Natural killer cell (primary cell): ENCODE results near the gene LHFPL3. TPM values are rescaled to one million over a fixed set of nuclear protein-coding genes. Genes with fewer than 3 reads are reported as not detected.

Source experiments
- ATAC-seq, 3 donors: fragments of 150-1000 bp in 2 of 3; fragments of 200-7000 bp in 1 of 3; cut with Tn5 transposase; 1 replicate in 1 of 3; 2 replicates in 2 of 3; pipeline ENCODE4 v1.10.0; 2021; ENCODE audit warnings: mild to moderate bottlenecking in 2 of 3, moderate library complexity in 2 of 3
- DNase-seq, 2 donors: peaks; one replicate each; pipeline versions ENCODE4 v3.0.0 to v3.0.0-alpha.2; 2013 to 2021; ENCODE audit warnings: mixed read lengths in 1 of 2
- H3K27ac ChIP-seq: one replicate; pipeline ENCODE4 v1.5.1; 2013; ENCODE audit warnings: mild to moderate bottlenecking, low read length
- H3K27me3 ChIP-seq: one replicate; pipeline ENCODE4 v1.6.1; 2013; ENCODE audit warnings: low read length; ENCODE audit not compliant: control insufficient read depth, insufficient read depth
- H3K36me3 ChIP-seq: one replicate; pipeline ENCODE4 v1.6.1; 2013; ENCODE audit warnings: low read length; ENCODE audit not compliant: control insufficient read depth, insufficient read depth
- H3K4me1 ChIP-seq: one replicate; pipeline ENCODE4 v1.6.1; 2013; ENCODE audit warnings: low read length; ENCODE audit not compliant: control insufficient read depth, insufficient read depth
- H3K4me3 ChIP-seq: one replicate; pipeline ENCODE4 v1.5.1; 2013; ENCODE audit warnings: low read length
- H3K9me3 ChIP-seq: one replicate; pipeline ENCODE4 v1.6.1; 2013; ENCODE audit warnings: low read length; ENCODE audit not compliant: control insufficient read depth, insufficient read depth
- H3K27ac Mint-ChIP-seq, 2 donors: one replicate each; pipeline ENCODE4 v1.8.0; 2022; ENCODE audit warnings: mild to moderate bottlenecking in 2 of 2, mixed read lengths in 2 of 2, moderate library complexity in 1 of 2
- H3K27me3 Mint-ChIP-seq, 2 donors: one replicate each; pipeline ENCODE4 v1.8.0; 2022; ENCODE audit warnings: low read depth in 2 of 2, mixed read lengths in 2 of 2
- H3K36me3 Mint-ChIP-seq: one replicate; pipeline ENCODE4 v1.8.0; 2022; ENCODE audit warnings: mixed read lengths
- H3K4me1 Mint-ChIP-seq, 2 donors: one replicate each; pipeline ENCODE4 v1.8.0; 2022; ENCODE audit warnings: mixed read lengths in 2 of 2
- H3K4me3 Mint-ChIP-seq: one replicate; pipeline ENCODE4 v1.8.0; 2022; ENCODE audit warnings: mild to moderate bottlenecking, moderate library complexity, mixed read lengths
- H3K9me3 Mint-ChIP-seq, 2 donors: one replicate each; pipeline ENCODE4 v1.8.0; 2022; ENCODE audit warnings: mixed read lengths in 2 of 2
- WGBS: methylation state at CpG from one replicate; pipeline ENCODE4 v1.1.7; 2013; ENCODE audit warnings: missing lambda C conversion rate; ENCODE audit not compliant: insufficient coverage; 5-methylcytosine and 5-hydroxymethylcytosine counted together
- intact Hi-C: fragments of 100-400 bp; cut with micrococcal nuclease; formaldehyde crosslinking; loops from one replicate; pipeline ENCODE4 v1.14.2; 2022
- total RNA-seq, 4 donors: library from RNA; stranded (reverse); fragments of 120-200 nt in 1 of 4; gene quantifications; one replicate each; pipeline versions ENCODE4 v1.2.3 to v1.2.4, GENCODE V29; 2013 to 2022
- TF ChIP-seq, protein P1 (sequence below): fragments of 200-600 bp; IDR thresholded peaks from one replicate; pipeline ENCODE4 v1.8.0; 2022; ENCODE audit warnings: antibody characterized with exemption

LHFPL3 gene
- total RNA-seq, 3 donors from 2014 or later (not counting 1 experiment from before 2014, with no cell fraction given) = not detected

DNA sequence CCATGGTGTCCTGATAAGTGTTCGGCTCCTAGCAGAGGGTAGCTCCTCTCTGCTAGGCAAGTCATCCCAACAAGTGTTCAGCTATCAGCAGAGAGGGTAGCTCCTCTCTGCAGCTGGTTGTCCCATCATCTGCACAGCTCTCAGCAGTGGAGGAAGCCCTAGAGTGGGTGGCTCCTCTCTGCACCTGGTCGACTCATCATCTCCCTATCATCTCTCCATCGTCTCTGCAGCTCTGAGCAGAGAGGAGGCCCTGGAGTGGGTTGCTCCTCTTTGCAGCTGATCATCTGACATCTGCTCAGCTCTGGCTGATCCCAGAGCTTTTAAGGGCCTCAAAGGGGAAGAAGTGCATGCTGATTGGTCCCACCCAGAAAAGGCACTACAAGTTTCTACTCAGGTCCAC is 485.7 kb downstream of the LHFPL3 start:
- Histone ChIP-seq H3K4me3 (no peak overlapping the region), H3K36me3 (no peaks in the 10 kb centered on the region), H3K27ac (no peak overlapping the region), H3K4me1 (no peaks in the 10 kb centered on the region), H3K9me3 (no peaks in the 10 kb centered on the region), H3K27me3 (no peaks in the 10 kb centered on the region)
- no peak overlapping the region for H3K27ac Mint-ChIP-seq
- H3K4me1 Mint-ChIP-seq = no peaks in the 10 kb centered on the region
- intact Hi-C loops = no loop called here
- peaks cover 7 to 29% of the 10 kb centered on the region in 2 donors for H3K27me3 Mint-ChIP-seq
- ATAC-seq (no peak), DNase-seq (no peak)
- H3K4me3 Mint-ChIP-seq = no peak overlapping the region
- H3K9me3 Mint-ChIP-seq = no peaks in the 10 kb centered on the region
- TF ChIP-seq, protein P1, sequence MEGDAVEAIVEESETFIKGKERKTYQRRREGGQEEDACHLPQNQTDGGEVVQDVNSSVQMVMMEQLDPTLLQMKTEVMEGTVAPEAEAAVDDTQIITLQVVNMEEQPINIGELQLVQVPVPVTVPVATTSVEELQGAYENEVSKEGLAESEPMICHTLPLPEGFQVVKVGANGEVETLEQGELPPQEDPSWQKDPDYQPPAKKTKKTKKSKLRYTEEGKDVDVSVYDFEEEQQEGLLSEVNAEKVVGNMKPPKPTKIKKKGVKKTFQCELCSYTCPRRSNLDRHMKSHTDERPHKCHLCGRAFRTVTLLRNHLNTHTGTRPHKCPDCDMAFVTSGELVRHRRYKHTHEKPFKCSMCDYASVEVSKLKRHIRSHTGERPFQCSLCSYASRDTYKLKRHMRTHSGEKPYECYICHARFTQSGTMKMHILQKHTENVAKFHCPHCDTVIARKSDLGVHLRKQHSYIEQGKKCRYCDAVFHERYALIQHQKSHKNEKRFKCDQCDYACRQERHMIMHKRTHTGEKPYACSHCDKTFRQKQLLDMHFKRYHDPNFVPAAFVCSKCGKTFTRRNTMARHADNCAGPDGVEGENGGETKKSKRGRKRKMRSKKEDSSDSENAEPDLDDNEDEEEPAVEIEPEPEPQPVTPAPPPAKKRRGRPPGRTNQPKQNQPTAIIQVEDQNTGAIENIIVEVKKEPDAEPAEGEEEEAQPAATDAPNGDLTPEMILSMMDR = no peak
- H3K36me3 Mint-ChIP-seq = no peaks in the 10 kb centered on the region
- WGBS = 82% methylated on average over 3 of the region's 3 CpGs

DNA sequence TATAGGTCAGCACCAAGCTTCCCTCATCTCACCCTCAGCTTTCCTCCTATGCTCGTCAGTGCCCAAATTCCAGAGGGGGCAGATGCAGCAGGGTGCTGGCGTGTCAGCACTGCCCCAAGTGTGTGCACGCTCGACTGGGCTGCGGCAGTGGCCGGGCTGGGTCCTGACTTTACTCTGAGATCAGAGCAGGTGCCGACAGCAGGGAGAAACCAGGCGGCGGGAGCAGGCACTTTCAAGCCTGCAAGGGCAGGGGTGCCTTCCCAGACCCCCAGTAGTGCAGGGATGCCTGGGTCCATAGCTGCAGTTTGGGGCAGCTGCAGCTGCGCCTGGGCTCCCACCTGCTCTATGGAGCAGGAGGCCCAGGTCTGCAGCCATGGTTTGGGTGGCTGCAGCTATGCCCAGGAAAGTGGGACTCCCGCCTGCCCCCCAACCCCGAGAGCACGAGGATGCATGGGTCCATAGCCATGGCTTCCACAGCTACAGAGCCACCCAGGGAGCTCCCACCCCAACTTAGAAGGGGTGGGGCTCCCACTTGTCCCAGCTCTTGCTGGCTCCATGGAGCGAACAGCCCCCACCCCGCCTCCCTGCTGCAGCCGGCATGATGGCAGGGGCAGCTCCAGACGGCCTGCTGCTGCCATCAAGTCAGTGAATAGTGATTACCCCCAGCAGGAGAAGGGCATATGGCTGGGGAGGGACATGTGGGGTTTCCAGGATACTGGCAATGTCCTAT is 486.4 kb downstream of the LHFPL3 start:
- no peaks in the 10 kb centered on the region for H3K9me3 Mint-ChIP-seq
- H3K36me3 Mint-ChIP-seq = no peaks in the 10 kb centered on the region
- DNase-seq (no peak), ATAC-seq (no peak)
- H3K4me1 ChIP-seq = no peaks in the 10 kb centered on the region
- no peak overlapping the region for H3K4me3 Mint-ChIP-seq
- WGBS = 86% methylated on average over 17 of the region's 17 CpGs
- no peaks in the 10 kb centered on the region for H3K4me1 Mint-ChIP-seq
- H3K27ac ChIP-seq = no peak overlapping the region
- no peaks in the 10 kb centered on the region for H3K27me3 ChIP-seq
- TF ChIP-seq, protein P1 = no peak
- no peaks in the 10 kb centered on the region for H3K36me3 ChIP-seq
- no peaks in the 10 kb centered on the region for H3K9me3 ChIP-seq
- intact Hi-C loops = no loop called here
- no peak overlapping the region for H3K4me3 ChIP-seq
- no peak overlapping the region for H3K27ac Mint-ChIP-seq
- peaks cover 7 to 26% of the 10 kb centered on the region in 2 donors for H3K27me3 Mint-ChIP-seq

DNA sequence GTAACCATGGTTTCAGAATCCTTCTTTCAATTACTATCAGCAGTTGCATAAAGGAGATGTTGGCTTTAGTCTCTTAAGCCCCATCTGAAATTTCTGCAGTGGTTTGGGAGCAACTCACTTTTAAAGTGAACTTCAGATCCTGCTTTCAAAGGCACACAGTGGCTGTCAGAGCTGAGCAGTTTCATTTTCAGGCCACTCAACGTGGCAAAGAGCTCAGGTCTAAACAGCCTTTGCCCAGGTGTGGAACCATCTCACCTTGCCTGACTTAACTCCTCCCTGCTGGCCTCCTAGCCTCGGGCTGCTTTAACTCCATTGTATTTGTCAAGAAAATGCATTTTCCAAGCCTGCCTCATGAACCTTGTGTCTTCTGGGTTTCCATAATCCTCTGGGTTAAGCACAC is 488.1 kb downstream of the LHFPL3 start:
- H3K27ac Mint-ChIP-seq = no peak overlapping the region

More for the DNA sequence above, 488.1 kb downstream of the LHFPL3 start:
- Histone ChIP-seq H3K4me3 (no peak overlapping the region), H3K36me3 (no peaks in the 10 kb centered on the region), H3K27me3 (no peaks in the 10 kb centered on the region), H3K27ac (no peak overlapping the region), H3K9me3 (no peaks in the 10 kb centered on the region), H3K4me1 (no peaks in the 10 kb centered on the region)
- Mint-ChIP-seq H3K4me1 (no peaks in the 10 kb centered on the region), H3K36me3 (no peaks in the 10 kb centered on the region), H3K9me3 (no peaks in the 10 kb centered on the region), H3K27me3 (peaks cover 7 to 20% of the 10 kb centered on the region in 2 donors), H3K4me3 (no peak overlapping the region)
- WGBS = 36% methylated on average over 2 of the region's 2 CpGs
- DNase-seq (no peak), ATAC-seq (no peak)
- intact Hi-C loops = no loop called here
- TF ChIP-seq, protein P1 = no peak
